KMS-11 (cell line): ENCODE results near the gene HMGN4.

Source experiments
- H2AFZ ChIP-seq: fragments of 200-600 bp; sonication (generic); 2 replicates; pipeline ENCODE4 v1.6.1; 2016; ENCODE audit warnings: antibody characterized with exemption, mixed run types, low read depth
- H3K27ac ChIP-seq: fragments of 200-600 bp; sonication (generic); 2 replicates; pipeline ENCODE4 v1.6.1; 2016; ENCODE audit warnings: mild to moderate bottlenecking, mixed run types
- H3K27me3 ChIP-seq: fragments of 200-600 bp; sonication (generic); 2 replicates; pipeline ENCODE4 v1.6.1; 2017; ENCODE audit warnings: mild to moderate bottlenecking, low read depth, mixed run types, moderate library complexity; ENCODE audit not compliant: insufficient read depth
- H3K36me3 ChIP-seq: fragments of 200-600 bp; sonication (generic); 2 replicates; pipeline ENCODE4 v1.6.1; 2017; ENCODE audit warnings: mild to moderate bottlenecking, mixed run types; ENCODE audit not compliant: insufficient read depth
- H3K4me1 ChIP-seq: fragments of 200-600 bp; sonication (generic); 2 replicates; pipeline ENCODE4 v1.6.1; 2016; ENCODE audit warnings: mild to moderate bottlenecking, low read depth, mixed run types; ENCODE audit not compliant: poor library complexity, severe bottlenecking
- H3K4me2 ChIP-seq: fragments of 200-600 bp; sonication (generic); 2 replicates; pipeline ENCODE4 v1.7.0; 2016; ENCODE audit warnings: mild to moderate bottlenecking, mixed run types
- H3K4me3 ChIP-seq: fragments of 200-600 bp; sonication (generic); IDR thresholded peaks from 2 replicates; pipeline ENCODE4 v1.6.1; 2017; ENCODE audit warnings: low read depth, low read length, mixed read lengths; ENCODE audit not compliant: insufficient read depth
- H3K79me2 ChIP-seq: fragments of 200-600 bp; sonication (generic); 2 replicates; pipeline ENCODE4 v1.6.1; 2016; ENCODE audit warnings: low read depth, mixed run types; ENCODE audit not compliant: insufficient read depth
- H3K9ac ChIP-seq: fragments of 200-600 bp; sonication (generic); 2 replicates; pipeline ENCODE4 v1.6.1; 2016; ENCODE audit warnings: mild to moderate bottlenecking, mixed run types
- H4K20me1 ChIP-seq: fragments of 200-600 bp; sonication (generic); 2 replicates; pipeline ENCODE4 v1.6.1; 2016; ENCODE audit warnings: mild to moderate bottlenecking, mixed run types; ENCODE audit not compliant: insufficient read depth
- TF ChIP-seq, protein P1 (sequence below): fragments of 200-600 bp; sonication (generic); conservative IDR thresholded peaks from 2 replicates; pipeline ENCODE4 v1.6.1; 2017; ENCODE audit warnings: low read depth, mild to moderate bottlenecking, antibody characterized with exemption, low read length, moderate library complexity, mixed read lengths

HMGN4 gene

DNA sequence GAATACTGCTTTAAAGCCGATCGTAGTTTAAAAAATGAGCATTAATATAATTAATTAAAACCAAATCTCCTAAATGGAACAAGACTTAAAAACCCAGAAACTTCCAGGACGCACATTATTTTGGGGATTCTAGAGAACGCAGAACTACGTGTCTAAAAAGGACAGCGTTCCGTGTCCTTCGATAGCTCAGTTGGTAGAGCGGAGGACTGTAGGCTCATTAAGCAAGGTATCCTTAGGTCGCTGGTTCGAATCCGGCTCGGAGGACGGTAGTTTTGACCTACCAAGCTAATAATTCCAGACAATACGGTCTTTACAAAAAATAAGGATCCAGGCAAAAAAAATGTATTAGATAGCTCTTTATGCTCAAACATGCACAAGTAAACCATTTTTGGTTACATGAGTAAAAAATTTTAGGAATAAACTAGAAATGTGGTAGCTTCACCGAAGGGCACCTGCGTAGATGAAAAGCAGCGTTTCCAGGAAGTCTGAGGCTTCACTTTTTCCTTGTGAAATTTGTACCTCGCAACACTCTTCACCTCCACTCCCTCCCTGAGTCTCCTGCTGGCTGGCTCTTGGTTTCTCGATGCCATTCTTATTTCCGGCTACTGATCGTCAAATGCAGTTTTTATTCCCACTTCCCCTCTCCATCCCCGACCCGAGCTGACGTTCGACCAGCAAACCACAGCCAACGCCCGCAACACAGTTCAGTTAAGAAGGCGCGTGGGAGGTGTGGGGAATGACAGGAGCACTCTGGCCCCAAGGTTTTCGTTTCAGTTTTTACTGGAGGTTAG is 39.0 kb downstream of the HMGN4 start:
- H3K27me3 ChIP-seq, result no peaks in the 10 kb centered on the region
- H4K20me1 ChIP-seq, result no peaks in the 10 kb centered on the region
- H3K36me3 ChIP-seq, result no peaks in the 10 kb centered on the region
- no peak overlapping the region for H3K4me2 ChIP-seq
- no peaks in the 10 kb centered on the region for H3K4me1 ChIP-seq
- H3K27ac ChIP-seq, result no peak overlapping the region
- no peaks in the 10 kb centered on the region for H3K79me2 ChIP-seq
- no peak overlapping the region for H3K9ac ChIP-seq
- H2AFZ ChIP-seq, result no peak overlapping the region
- TF ChIP-seq, protein P1, sequence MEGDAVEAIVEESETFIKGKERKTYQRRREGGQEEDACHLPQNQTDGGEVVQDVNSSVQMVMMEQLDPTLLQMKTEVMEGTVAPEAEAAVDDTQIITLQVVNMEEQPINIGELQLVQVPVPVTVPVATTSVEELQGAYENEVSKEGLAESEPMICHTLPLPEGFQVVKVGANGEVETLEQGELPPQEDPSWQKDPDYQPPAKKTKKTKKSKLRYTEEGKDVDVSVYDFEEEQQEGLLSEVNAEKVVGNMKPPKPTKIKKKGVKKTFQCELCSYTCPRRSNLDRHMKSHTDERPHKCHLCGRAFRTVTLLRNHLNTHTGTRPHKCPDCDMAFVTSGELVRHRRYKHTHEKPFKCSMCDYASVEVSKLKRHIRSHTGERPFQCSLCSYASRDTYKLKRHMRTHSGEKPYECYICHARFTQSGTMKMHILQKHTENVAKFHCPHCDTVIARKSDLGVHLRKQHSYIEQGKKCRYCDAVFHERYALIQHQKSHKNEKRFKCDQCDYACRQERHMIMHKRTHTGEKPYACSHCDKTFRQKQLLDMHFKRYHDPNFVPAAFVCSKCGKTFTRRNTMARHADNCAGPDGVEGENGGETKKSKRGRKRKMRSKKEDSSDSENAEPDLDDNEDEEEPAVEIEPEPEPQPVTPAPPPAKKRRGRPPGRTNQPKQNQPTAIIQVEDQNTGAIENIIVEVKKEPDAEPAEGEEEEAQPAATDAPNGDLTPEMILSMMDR, result no peak
- no peak overlapping the region for H3K4me3 ChIP-seq

- TF ChIP-seq, protein P1, result no peak
- H3K4me3 ChIP-seq, result no peak overlapping the region
- H3K27me3 ChIP-seq, result no peaks in the 10 kb centered on the region
- no peak overlapping the region for H3K27ac ChIP-seq
- H2AFZ ChIP-seq, result no peak overlapping the region
- no peak overlapping the region for H3K4me2 ChIP-seq
- no peak overlapping the region for H3K9ac ChIP-seq
- H4K20me1 ChIP-seq, result no peaks in the 10 kb centered on the region
- no peaks in the 10 kb centered on the region for H3K79me2 ChIP-seq
- no peaks in the 10 kb centered on the region for H3K4me1 ChIP-seq
- no peaks in the 10 kb centered on the region for H3K36me3 ChIP-seq
These were observed 39.5 kb downstream of the HMGN4 start for GRCh38 chr6:26577720-26578072.

DNA sequence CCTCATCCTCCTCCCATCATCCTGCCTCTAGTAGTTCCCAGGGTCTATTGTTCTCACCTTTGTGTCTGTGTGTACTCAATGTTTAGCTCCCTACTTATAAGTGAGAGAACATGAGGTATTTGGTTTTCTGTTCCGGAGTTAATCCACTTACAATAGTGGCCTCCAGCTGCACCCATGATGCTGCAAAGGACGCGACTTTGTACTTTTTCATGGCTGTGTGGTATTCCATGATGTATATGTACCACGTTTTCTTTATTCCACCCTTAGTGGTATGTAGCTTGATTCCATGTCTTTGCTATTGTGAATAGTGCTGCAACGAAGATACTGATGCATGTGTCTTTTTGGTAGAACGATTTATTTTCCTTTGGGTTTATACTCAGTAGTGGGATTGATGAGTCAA is 40.1 kb downstream of the HMGN4 start:
- H3K4me1 ChIP-seq, result no peaks in the 10 kb centered on the region
- TF ChIP-seq, protein P1, result no peak

DNA sequence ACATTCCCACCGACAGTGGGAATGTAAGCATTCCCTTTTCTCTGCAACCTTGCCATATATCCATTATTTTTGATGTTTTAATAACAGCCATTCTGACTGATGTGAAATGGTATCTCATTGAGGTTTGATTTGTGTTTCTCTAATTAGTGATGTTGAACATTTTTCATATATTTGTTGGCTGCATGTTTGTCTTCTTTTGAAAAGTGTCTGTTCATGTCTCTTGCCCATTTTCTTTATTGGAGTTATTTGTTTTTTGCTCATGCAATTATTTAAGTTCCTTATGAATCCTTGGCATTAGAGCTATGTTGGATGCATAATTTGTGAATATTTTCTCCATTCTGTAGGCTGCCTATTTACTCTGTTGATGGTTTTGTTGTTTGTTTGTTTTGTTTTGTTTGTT is 40.6 kb downstream of the HMGN4 start:
- Histone ChIP-seq H3K4me2 (no peak overlapping the region), H2AFZ (no peak overlapping the region), H3K9ac (no peak overlapping the region), H3K79me2 (no peaks in the 10 kb centered on the region), H3K4me1 (no peaks in the 10 kb centered on the region), H4K20me1 (no peaks in the 10 kb centered on the region), H3K27me3 (no peaks in the 10 kb centered on the region), H3K4me3 (no peak overlapping the region), H3K27ac (no peak overlapping the region), H3K36me3 (no peaks in the 10 kb centered on the region)
- TF ChIP-seq, protein P1, result no peak

More for the DNA sequence above, 40.1 kb downstream of the HMGN4 start:
- Histone ChIP-seq H3K27ac (no peak overlapping the region), H3K4me2 (no peak overlapping the region), H4K20me1 (no peaks in the 10 kb centered on the region), H3K79me2 (no peaks in the 10 kb centered on the region), H3K4me3 (no peak overlapping the region), H2AFZ (no peak overlapping the region), H3K27me3 (no peaks in the 10 kb centered on the region), H3K36me3 (no peaks in the 10 kb centered on the region), H3K9ac (no peak overlapping the region)
